Measurements from ENCODE around the gene ADGRL1. TPM values are rescaled to one million over a fixed set of nuclear protein-coding genes. Genes with fewer than 3 reads are reported as not detected.

ADGRL1 gene
- total and polyA plus RNA-seq, 9 of the 15 experiments (the other 6 are each of a cell fraction or from before 2014, with no cell fraction given) = 0.14 to 37.0 (median 8.6) TPM

- 85% methylated on average over 4 of the region's 4 CpGs for WGBS (ENCODE audit: insufficient coverage, low coverage, missing lambda C conversion rate)
- H4K20me1 ChIP-seq (replicated peaks; ENCODE audit: control insufficient read depth, insufficient read depth, low read length) = no peaks in the 10 kb centered on the region
- BruUV-seq (replicated peaks) = no TSS peak
- TF ChIP-seq PKNOX1 (IDR thresholded peaks at IDR 0.05) (peak; percentile 61), ZNF217 (CRISPR knock-in tag; IDR thresholded peaks at IDR 0.05) (no peak)
- no peaks in the 10 kb centered on the region for H3K9me3 ChIP-seq (replicated peaks; ENCODE audit: control insufficient read depth, insufficient read depth, low read depth, low read length)
- ATAC-seq = no peak; the same call in 2 of the 3 replicates
- no peaks in the 10 kb centered on the region for H3K27me3 ChIP-seq (ENCODE audit: control insufficient read depth in 2 of 2, insufficient read depth in 2 of 2, low read length in 2 of 2)
- no peak overlapping the region for H3K9ac ChIP-seq (ENCODE audit: insufficient read depth in 1 of 2, low read depth in 2 of 2, low read length in 2 of 2)
- CTCF ChIA-PET (ENCODE audit: low intra/inter-chr PET ratio) = no interaction called here
- no peak for DNase-seq (ENCODE audit: extremely low read depth in 1 of 4, low spot score in 3 of 4)
- no peak overlapping the region for H2AFZ ChIP-seq (ENCODE audit: low read depth, low read length)
- POLR2A ChIA-PET = interaction anchor here (0.6 to 1.2 kb wide), 4 partner anchors 14 to 71 kb away, joined by 3 read pairs; no protein-coding TSS in a partner anchor
- FAIRE-seq = no peak
- no peak overlapping the region for H3K27ac ChIP-seq (ENCODE audit: extremely low read depth, low read depth, low read length)
- in situ Hi-C loops (cut with MboI) (no loop called here), intact Hi-C loops (cut with micrococcal nuclease) (no loop called here)
- H3K4me3 ChIP-seq = no peak overlapping the region
- no peaks in the 10 kb centered on the region for H3K9me1 ChIP-seq (ENCODE audit: control insufficient read depth, insufficient read depth, low read length)
- no peaks in the 10 kb centered on the region; a peak in 1 of 5 replicates for H3K4me1 ChIP-seq (replicated peaks in 1 of 2; ENCODE audit: control insufficient read depth in 2 of 2, insufficient read depth in 2 of 2, low read length in 2 of 2)
- 0 out of 3 replicates have a peak, but pooled peaks cover under 1% of the 10 kb centered on the region for H3K79me2 ChIP-seq (ENCODE audit: control insufficient read depth, insufficient read depth, low read length)
- no peak overlapping the region for H3K4me2 ChIP-seq (ENCODE audit: insufficient read depth, low read length)
- peaks cover 49% of the 10 kb centered on the region for H3K36me3 ChIP-seq (ENCODE audit: control insufficient read depth, insufficient read depth, low read length)
These were observed 78.0 kb downstream of the ADGRL1 start for GRCh38 chr19:14127929-14128509.

GRCh38 chr19:14127176-14127575, 78.8 kb downstream of the ADGRL1 start:
- WGBS (ENCODE audit: insufficient coverage, low coverage, missing lambda C conversion rate) = 88% methylated on average over 8 of the region's 8 CpGs
- ATAC-seq = no peak
- no peaks in the 10 kb centered on the region for H3K27me3 ChIP-seq (ENCODE audit: control insufficient read depth in 2 of 2, insufficient read depth in 2 of 2, low read length in 2 of 2)
- CTCF ChIA-PET (ENCODE audit: low intra/inter-chr PET ratio) = no interaction called here
- no peaks in the 10 kb centered on the region; a peak in 1 of 5 replicates for H3K4me1 ChIP-seq (replicated peaks in 1 of 2; ENCODE audit: control insufficient read depth in 2 of 2, insufficient read depth in 2 of 2, low read length in 2 of 2)
- intact Hi-C loops (cut with micrococcal nuclease) (no loop called here), in situ Hi-C loops (cut with MboI) (no loop called here)
- H2AFZ ChIP-seq (ENCODE audit: low read depth, low read length) = no peak overlapping the region
- H3K9ac ChIP-seq (ENCODE audit: insufficient read depth in 1 of 2, low read depth in 2 of 2, low read length in 2 of 2) = no peak overlapping the region
- POLR2A ChIA-PET = interaction anchor here (1.2 to 1.8 kb wide), 2 partner anchors 9 to 70 kb away, joined by 3 to 5 read pairs; partner anchors contain the start of gene ASF1B
- H3K36me3 ChIP-seq (ENCODE audit: control insufficient read depth, insufficient read depth, low read length) = peaks cover 49% of the 10 kb centered on the region
- H3K27ac ChIP-seq (ENCODE audit: extremely low read depth, low read depth, low read length) = no peak overlapping the region
- no peaks in the 10 kb centered on the region for H3K79me2 ChIP-seq (ENCODE audit: control insufficient read depth, insufficient read depth, low read length)
- no peaks in the 10 kb centered on the region for H3K9me1 ChIP-seq (ENCODE audit: control insufficient read depth, insufficient read depth, low read length)
- H4K20me1 ChIP-seq (replicated peaks; ENCODE audit: control insufficient read depth, insufficient read depth, low read length) = no peaks in the 10 kb centered on the region
- TF ChIP-seq POLR2A (conservative IDR thresholded peaks at IDR 0.05) = 0 out of 2 replicates have a peak, but pooled peaks have one; percentile 9
- TF ChIP-seq POLR2G (IDR thresholded peaks at IDR 0.05; ENCODE audit: low read depth, low read length) = peak; percentile 45; the same call in 1 of the 2 replicates
- 0 out of 2 replicates have a peak, but pooled peaks have one; percentile 24 for TF ChIP-seq RBFOX2 (IDR thresholded peaks at IDR 0.05; ENCODE audit: low read depth, low read length)
- TF ChIP-seq TAL1 (IDR thresholded peaks at IDR 0.05) = no peak
- no TSS peak for BruUV-seq (replicated peaks)
- FAIRE-seq = no peak
- H3K9me3 ChIP-seq (replicated peaks; ENCODE audit: control insufficient read depth, insufficient read depth, low read depth, low read length) = no peaks in the 10 kb centered on the region
- H3K4me2 ChIP-seq (ENCODE audit: insufficient read depth, low read length) = no peak overlapping the region
- no peak for DNase-seq (ENCODE audit: extremely low read depth in 1 of 4, low spot score in 3 of 4)
- no peak overlapping the region for H3K4me3 ChIP-seq
